Measurements from ENCODE around the gene ARFIP1. TPM values are rescaled to one million over a fixed set of nuclear protein-coding genes. Genes with fewer than 3 reads are reported as not detected.
A peak's percentile ranks its signal among the peaks of the same experiment; 100 is the strongest.
"Not testable (repeated sequence)": the region's sequence is repeated elsewhere in the genome, so short reads cannot be mapped to it uniquely, and the experiment has no call there.

Gene ARFIP1, protein sequence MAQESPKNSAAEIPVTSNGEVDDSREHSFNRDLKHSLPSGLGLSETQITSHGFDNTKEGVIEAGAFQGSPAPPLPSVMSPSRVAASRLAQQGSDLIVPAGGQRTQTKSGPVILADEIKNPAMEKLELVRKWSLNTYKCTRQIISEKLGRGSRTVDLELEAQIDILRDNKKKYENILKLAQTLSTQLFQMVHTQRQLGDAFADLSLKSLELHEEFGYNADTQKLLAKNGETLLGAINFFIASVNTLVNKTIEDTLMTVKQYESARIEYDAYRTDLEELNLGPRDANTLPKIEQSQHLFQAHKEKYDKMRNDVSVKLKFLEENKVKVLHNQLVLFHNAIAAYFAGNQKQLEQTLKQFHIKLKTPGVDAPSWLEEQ
- total RNA-seq: 34.4 and 34.5 TPM in 2 replicates

DNA sequence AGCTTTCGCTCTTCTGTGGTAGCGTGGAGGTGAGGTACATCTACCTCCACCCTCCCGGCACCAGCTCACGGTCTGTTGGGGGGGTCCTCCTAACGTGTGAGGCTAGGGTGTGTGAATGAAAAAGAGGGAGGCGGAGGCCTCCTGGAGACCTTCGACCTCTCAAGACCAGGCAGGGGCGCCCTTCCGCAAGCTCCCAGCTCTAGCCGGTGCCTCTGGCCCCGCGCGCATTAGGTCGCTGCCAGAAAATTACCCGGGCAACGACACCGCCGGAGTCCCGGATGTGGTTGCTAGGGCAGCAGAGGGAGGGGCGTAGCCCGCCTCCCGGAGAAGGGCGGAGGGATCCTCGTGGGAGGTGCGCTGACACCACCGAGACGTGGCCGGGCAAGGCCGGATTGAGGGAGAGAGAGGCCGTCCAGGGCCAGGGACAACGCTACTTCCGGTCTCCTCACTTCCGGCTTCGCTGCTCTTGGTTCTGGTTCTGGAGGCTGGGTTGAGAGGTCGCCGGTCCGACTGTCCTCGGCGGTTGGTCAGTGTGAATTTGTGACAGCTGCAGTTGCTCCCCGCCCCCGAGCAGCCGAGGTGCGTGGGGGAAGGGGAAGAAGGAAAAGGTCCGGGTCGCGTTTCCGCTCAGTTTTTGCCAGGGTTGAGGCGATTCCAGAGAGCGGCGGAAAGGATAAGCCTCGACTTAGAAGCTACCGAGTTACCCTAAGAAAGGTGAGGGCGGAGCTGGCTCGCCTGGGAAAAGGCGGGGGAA, at the start of gene ARFIP1, which contains the start of gene TIGD4:
Gene ARFIP1, plus strand, starts transcription at position 442 of the 754 bp plus-strand sequence. CDS start 49,680 bp downstream, outside the sequence.
Gene TIGD4, minus strand, starts transcription at position 218 of the 754 bp plus-strand sequence. CDS start 8,726 bp downstream, outside the sequence.
- DNase-seq: peak; percentile 97

DNA sequence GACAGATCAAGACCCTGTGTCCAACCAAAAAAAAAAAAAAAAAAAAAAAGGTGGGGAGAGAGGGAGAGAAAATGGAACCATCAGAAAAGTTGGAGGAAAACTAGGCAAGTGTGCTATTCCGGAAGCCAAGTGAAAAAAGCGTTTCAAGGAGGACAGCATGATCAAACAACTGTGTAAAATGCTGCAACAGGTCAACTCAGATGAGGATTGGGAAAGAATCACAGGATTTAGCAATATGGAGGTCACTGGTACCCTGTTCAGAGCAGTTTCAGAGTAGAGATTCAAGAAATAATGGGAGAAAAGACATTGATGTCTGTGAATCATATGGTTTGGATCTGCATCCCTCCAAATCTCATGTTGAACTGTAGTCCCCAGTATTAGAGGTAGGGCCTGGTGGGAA, 47.8 kb upstream of the ARFIP1 start:
- DNase-seq: no peak

DNA sequence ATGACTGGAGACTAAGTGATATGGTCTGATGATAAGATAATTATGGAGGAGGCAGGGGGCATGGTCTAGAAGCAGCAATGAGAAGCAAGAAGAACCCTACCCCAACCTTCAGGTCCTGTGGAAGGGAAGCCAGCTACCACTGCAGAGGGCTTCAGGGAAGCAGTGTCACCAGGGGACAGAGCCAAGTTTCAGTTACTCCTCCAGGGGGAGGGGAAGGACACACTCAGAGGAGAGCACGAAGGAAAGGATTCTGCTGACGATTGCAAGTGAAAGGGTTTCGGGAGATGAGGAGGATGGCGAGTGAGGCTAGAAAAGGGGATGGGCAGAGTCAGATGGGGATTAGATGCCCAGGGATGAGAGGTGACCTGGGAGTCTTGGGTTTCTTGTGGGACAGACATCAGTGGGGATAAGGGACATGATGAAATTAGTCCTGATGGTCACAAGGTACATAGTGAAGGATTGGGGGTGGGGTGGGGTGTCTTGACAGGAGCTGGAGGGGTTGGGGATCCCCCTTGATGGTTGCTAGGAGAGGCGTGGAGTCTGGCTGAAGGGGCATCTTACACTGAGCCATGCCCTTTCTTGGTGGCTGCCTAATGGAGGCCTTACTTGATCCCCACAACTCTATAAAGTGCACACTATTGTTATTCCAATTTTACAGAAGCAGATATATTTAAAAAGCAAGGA, 45.6 kb upstream of the ARFIP1 start:
- DNase-seq: no peak

DNA sequence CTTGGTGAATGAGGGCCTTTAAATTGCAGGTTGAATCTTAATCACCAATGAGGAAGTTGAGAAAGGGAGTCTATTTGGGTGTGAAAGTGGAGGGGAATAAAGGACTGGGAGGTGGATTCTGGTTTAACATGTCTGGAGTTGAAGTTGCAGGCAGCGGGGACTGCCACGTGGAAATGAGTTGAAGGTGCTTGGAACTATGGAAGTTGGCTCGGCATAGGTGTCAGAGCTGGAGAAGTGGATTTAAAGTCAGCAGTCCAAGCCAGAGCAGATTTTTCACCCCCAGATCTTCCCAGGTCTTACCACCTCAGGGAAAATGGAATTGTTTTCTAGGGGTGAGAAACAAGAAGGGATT, 45.1 kb upstream of the ARFIP1 start:
- DNase-seq: no peak

DNA sequence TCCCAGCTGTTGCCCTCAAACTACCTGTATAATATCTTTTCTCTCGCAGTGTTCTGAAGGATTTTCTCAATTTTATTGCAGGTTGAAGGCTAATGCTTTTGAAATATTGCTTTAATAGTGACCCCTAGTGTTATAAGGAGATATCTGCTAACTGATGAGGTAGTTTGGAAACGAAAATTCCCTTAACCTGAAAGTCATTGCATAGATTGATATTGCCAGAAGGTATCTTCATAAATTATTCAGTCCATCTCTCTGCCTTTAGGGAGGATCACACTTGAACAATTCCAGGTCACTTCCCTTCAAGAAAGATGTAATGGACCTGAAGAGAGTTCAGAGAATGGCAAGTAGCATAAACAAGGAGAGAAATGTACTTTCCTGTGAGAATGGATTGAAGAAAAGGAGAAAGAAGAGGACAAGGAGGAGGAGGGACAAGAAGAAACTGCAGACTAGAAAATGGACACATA, 44.3 kb upstream of the ARFIP1 start:
- DNase-seq: peak; percentile 49

DNA sequence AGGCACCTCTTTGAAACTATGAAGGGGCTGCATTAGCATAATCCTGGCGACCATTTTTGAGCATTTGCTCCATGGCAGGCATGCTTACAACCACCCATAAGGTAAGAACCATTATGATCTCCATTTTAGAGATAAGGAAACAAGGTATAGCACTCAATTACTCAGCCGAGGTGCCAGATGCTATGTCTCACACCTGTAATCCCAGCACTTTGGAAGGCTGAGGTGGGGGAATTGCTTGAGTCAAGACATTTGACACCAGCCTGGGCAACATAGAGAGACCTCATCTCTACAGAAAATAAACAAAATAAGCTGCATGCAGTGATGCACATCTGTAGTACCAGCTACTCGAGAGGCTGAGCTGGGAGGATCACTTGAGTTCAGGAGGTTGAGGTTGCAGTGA, 43.8 kb upstream of the ARFIP1 start:
- DNase-seq: no peak

DNA sequence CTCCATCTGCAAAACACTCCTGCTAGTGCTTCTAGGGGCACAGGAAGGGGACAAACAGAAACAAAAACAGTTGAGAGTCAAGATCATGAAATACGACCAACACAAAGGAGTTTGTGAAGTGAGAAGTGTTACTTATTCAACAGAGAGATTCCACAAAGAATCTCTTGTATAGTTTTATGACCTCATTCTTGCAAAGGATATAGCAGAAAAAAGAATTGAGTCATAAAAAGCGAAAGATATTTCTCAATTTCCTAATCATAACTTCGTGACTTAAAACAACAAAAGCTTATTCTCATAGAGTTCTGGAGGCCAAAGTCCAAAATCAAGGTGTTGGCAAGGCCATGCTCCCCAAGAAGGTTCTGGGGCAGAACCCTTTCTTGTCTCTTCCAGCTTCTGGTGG, 40.9 kb upstream of the ARFIP1 start:
- no peak for DNase-seq

DNA sequence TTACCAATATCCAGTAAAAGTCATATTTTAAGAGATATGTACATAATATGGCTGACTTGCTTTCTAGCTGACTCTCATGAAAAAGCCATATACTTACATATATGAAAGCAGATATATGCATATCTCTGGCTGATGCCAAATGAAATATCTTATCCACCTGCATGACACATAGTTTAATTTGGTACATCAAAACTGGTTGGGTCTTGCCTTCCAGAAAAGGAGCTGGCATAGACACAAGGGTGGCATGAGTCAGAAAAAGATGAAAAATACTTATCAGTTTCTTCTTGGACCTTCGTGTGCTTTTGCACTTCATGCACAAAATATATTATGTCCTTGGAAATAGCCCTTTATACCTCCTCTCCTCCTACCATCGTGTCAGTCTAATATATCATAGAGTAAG, 32.3 kb upstream of the ARFIP1 start:
- DNase-seq: no peak

DNA sequence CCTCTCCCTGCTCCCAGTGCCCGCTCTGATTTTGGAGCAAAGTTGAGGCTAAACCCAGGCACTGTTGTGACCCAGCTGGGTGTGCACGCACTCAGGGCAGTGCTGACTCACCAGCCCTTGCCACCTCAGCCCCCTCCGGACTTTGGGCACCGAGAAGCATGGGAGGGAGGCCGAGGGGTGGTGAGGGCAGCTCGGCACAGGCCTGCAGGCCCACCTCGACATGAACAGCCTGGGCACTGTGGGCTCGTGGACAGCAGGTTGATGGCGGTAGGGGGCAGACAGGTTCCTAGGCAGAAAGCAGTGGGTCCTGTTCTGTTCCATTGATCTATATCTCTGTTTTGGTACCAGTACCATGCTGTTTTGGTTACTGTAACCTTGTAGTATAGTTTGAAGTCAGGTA, 31.1 kb upstream of the ARFIP1 start:
- no peak for DNase-seq

DNA sequence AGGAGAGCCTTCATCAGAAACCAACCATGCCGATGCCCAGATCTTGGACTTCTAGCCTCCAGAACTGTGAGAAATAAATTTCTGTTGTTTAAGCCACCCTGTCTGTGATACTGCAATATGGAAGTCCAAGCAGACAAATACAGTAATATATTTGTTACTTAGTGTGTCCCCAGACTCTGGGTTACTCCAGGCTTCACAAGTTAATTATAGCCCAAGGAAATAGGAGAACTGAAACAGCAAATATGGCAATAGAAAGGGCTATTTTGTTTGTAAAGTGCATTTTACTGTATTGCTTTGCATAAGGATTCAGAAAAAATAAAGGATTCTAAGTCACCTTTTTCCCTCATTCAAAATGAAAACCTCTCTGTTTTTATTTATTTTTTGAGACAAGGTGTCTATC, 16.0 kb upstream of the ARFIP1 start:
- no peak for DNase-seq

DNA sequence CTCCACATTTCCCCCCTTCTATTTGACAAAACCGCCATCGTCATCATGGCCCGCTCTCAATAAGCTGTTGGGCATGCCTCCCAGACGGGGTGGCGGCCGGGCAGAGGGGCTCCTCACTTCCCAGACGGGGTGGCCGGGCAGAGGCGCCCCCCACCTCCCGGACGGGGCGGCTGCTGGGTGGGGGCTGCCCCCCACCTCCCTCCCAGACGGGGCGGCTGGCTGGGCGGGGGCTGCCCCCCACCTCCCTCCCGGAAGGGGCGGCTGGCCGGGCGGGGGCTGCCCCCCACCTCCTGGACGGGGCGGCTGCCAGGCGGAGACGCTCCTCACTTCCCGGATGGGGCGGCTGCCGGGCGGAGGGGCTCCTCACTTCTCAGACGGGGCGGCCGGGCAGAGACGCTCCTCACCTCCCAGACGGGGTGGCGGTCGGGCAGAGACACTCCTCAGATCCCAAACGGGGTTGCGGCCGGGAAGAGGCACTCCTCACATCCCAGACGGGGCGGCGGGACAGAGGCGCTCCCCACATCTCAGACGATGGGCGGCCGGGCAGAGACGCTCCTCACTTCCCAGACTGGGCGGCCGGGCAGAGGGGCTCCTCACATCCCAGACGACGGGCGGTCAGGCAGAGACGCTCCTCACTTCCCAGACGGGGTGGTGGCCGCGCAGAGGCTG, 14.6 kb upstream of the ARFIP1 start:
- not testable (repeated sequence) for DNase-seq

DNA sequence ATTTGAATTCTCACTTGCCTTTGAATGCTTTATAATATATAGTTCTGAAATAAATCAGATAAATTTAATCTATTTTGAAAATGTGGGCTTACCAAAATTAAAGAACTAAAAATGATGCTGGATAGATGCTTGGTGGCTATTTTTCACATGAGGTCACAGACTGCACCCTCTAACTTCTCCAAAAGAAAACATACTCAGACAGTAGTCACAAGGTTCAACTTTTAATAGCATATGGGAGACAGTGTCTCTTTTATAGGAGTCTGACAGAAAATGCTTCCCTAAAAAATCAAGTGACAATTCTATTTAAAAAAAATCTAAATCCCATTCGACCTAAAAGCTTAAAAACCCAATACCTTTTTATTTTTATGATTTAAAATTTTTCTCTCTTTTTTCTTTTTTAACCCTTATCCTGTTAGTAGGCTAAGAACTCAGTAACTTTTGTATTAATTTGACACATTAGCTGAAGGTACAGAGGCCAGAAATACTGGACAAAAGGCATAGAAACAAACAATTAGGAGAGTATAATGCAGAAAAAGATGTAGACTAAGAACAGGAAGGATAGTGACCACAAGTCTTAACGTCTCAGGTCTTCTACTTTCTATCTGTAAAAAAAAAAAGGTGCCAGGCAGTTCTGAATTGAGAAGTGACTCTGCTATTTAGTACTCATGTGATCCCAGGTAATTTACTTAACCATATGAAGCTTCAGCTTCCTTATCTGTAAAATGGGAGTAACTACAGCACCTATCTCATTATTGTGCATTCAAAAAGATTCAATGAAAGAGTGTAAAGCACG, 7.8 kb upstream of the ARFIP1 start:
- no peak for DNase-seq

DNA sequence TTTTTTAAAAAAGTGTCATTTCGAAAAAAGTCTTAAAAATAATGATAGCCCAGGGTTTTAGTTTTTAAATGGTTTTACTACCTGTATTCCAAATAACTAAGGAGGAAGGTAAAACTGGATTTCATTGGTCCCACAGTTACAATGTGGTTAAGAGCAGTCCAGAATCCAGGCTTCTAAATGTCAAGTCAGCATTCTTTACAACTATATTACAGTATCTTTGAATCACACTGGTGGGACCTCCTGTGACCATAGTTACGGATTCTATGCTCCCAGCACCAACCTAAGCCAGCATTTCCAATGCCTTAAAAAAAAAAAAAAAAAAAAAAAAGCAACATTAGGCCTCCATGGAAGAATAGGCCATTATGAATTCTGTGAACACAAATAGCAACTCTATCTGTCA, 6.4 kb upstream of the ARFIP1 start:
- no peak for DNase-seq

DNA sequence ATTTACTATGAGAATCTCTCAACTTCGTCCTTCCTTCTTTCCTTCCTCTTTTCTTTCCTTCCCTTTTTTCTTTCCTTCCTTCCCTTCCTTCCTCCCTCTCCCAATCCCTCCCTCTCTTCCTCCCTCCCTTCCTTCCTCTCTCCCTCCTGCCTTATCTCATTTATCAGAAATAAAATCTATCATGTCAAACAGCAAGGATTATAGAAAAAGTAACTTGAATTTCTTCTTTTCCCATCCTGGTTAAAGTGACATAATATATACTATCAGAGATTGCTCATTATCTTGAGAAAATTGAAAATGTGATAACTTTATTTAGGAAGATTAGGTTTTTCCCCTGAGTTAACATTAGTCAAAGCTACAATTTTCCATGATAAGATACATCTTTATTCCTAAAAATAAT, 5.8 kb upstream of the ARFIP1 start:
- no peak for DNase-seq

DNA sequence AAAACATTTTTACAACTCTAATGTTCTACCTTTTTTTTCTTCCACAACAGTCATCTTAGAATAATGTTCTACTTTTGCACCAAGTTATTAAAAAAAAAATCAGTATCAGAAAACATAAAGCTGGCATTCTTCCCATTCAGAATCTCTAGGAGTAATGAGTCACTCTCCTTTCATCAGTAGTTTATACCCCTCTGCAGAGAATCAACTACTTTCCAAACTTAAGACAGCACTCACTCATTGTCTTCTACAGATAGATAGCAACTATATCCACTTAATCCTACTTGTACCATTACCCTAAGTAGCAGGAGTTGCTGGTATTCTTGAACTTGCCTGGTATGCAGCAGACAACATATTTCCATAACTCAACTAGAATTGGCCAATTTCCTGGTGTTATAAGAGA, 3.4 kb upstream of the ARFIP1 start:
- peak; percentile 6 for DNase-seq

DNA sequence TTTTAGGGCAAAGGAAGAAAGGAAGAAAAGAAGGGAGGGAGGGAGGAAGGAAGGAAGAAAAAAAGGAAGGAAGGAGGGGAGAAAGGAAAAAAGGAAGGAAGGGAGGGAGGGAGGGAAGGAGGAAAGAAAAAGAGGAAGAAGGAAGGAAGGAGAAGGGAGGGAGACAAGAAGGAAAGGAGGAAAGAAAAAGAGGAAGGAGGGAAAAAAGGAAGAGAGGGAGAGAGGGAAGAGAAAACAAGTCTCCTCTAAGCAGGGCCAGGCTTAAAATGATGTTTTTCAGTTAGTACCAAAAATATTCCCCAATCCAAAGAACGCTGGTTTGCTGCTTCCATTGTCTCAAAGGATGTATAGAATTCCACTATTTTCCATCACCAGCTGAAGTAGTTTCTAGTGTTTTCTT, 2.3 kb upstream of the ARFIP1 start:
- no peak for DNase-seq

DNA sequence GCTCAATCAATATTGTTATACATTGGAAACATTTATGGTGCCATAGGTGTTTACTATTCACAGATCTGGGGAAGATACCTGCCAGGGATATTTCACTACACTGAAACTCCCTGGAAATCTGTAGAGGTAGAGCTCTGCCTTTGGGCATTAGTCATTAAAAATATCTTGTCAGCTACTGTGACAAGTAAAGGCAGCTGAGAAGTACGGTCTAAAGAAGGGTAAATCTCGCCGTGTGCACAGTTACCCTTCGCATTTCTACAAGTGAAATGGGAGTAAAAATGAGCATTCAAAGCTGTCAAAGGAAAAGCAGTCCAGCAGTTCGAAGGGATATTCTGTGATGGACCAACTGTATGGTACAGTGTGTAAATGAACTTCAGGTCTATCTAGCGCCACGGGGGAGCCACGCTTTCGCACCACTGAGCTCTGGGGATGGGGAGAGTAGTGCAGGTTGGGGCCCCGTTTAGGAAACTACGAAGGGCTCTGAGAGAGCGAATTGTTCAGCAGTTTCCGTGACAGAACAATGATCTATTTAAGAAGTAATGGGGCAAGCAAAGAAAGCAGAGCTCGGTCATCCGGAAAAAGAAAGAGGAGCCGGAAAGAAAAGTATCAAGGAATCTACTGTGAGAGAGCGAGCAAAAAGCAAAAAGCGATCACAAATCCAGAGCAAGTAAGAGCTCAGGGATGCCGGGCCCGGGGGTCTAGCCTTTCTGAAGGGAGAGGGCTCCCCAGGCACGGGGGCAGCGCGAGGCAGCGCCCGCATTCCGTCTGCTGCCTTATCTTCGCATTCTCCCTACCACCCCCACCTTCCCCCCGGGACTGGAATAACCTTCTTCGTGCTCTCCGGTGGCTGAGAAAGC, 870 bp upstream of the ARFIP1 start:
- peak; percentile 29 for DNase-seq

DNA sequence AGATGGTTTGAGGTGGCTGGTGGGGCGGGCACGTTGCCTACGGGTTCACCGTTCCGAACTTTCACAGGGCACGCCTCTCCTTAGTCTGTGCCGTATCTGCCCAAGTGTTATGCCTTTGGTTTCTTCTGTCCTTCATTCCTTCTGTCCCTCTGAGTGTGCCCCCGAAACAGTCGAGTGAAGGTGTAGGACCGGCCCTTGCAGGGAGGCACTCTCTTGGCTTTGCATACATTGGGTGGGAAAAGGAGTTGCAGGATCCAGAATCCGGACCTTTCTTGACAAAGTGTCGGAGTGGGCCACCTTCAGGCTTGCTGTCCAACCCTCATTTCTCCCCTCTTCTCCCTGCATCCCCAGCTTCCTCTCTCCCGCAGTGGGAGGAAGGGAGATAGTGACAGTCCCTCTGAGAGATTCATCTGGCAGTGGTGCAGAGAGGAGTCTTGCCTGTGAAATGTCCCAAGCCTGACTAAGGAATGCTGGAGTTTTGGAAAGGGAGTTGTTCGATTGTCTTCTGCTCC, 569 bp downstream of the ARFIP1 start:
- DNase-seq: no peak

DNA sequence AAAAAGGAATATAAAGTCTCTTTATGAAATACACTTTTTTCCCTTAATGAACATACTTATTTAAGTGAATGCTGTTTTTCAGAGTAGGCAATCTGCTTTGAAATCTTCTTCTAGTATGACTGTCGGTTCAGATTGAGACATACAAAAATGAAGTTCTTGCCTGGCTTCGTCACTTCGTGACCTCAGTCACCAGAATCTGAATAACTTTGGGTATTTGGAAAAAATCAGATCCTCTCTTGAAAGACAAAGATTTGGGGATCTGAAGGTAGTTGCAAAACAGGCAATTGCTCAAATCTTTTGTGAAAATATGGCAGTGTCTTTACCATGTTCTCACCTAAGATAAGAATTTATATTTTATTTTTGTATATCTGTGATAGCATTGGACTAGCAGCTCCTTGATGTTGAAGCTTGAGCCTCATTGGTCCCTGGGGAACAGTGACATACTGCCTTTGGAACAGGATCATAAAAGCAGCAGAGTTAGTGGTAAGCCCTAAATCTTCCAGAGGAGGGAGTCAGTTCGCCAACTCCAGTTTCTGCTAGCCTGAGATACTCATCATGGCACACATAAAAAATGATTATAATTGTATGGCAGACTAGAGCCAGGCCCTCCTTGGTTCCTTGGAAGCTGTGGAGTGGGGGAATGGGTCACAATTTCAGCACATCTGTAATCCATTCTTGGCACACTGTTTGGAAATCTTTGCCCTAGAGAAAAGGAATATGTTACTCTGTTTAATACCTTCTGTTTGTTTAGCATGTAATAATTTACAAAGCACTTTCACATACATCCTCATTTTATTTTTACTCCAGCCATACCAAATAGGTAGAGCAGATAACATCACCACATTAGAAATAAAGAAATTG, 5.0 kb downstream of the ARFIP1 start:
- peak; percentile 31 for DNase-seq

Measured in dermis blood vessel endothelial cell (primary cell).